HCT116 (cell line): ENCODE data around the gene KRTCAP2. TPM values are rescaled to one million over a fixed set of nuclear protein-coding genes. Genes with fewer than 3 reads are reported as not detected.

Experiments used
- ATAC-seq: fragments of 200-7000 bp; cut with Tn5 transposase; 2 replicates; pipeline ENCODE4 v1.9.1; 2020; ENCODE audit warnings: mild to moderate bottlenecking, moderate library complexity
- BruUV-seq: library from RNA; stranded (reverse); fragments of 400-500 nt; replicated peaks from 2 replicates; lab custom pipeline; 2021; lab: Mats Ljungman, UMichigan
- CTCF ChIA-PET: fragments of 300-600 bp; sonication (Branson Sonifier 250); formaldehyde crosslinking; loops from one replicate; lab custom pipeline; 2021; ENCODE audit warnings: antibody characterized with exemption; lab: Charles Lee
- POLR2A ChIA-PET: fragments of 300-600, 350-600 bp; sonication (Branson Sonifier 250); formaldehyde crosslinking; loops from one replicate; lab custom pipeline; 2021; ENCODE audit warnings: antibody characterized with exemption; lab: Charles Lee
- RAD21 ChIA-PET, 2 experiments: fragments of 300-600 bp; sonication (Branson Sonifier 250); formaldehyde crosslinking; loops; one replicate each; lab custom pipeline; 2023; ENCODE audit warnings: low total read pairs in 2 of 2; ENCODE audit not compliant: uncharacterized antibody in 2 of 2, unreplicated experiment in 2 of 2, low non-redundant PET in 1 of 2; lab: Charles Lee
- DNase-seq: peaks from one replicate; pipeline ENCODE4 v3.0.0-alpha.2; 2010; ENCODE audit warnings: low read depth, low spot score
- H2AFZ ChIP-seq: fragments of 200-600 bp; shearing (Covaris generic), sonication (generic); 2 replicates; pipeline ENCODE4 v1.6.1; 2017; ENCODE audit warnings: low read depth, mixed run types, mixed read lengths, antibody characterized with exemption, low read length; ENCODE audit not compliant: poor library complexity, severe bottlenecking
- H3K27ac ChIP-seq: 2 replicates; pipeline ENCODE4 v1.5.1; 2012; ENCODE audit warnings: low read depth, low read length
- H3K27me3 ChIP-seq: fragments of 200-600 bp; sonication (generic); 2 replicates; pipeline ENCODE4 v1.6.1; 2016; ENCODE audit warnings: mixed run types, low read length, mixed read lengths; ENCODE audit not compliant: insufficient read depth
- H3K36me3 ChIP-seq, 2 experiments: fragments of 200-500 bp in 1 of 2; fragments of 200-600 bp in 1 of 2; sonication (Bioruptor generic) in 1 of 2; sonication (generic) in 1 of 2; 2 replicates each; pipeline versions ENCODE4 v1.5.1 to v1.6.1; 2014 to 2016; ENCODE audit warnings: low read length in 2 of 2, inconsistent platforms in 1 of 2, mixed read lengths in 1 of 2, mixed run types in 1 of 2; ENCODE audit not compliant: insufficient read depth in 2 of 2, control insufficient read depth in 1 of 2
- H3K4me1 ChIP-seq, 2 experiments: fragments of 200-600 bp in 1 of 2; sonication (generic) in 1 of 2; 2 replicates each; pipeline versions ENCODE4 v1.5.1 to v1.6.1; 2012 to 2017; ENCODE audit warnings: low read length in 2 of 2, inconsistent platforms in 1 of 2, mild to moderate bottlenecking in 1 of 2, mixed read lengths in 1 of 2, mixed run types in 1 of 2, moderate library complexity in 1 of 2; ENCODE audit not compliant: insufficient read depth in 2 of 2, control insufficient read depth in 1 of 2
- H3K4me2 ChIP-seq: fragments of 200-600 bp; sonication (generic); 2 replicates; pipeline ENCODE4 v1.6.1; 2017; ENCODE audit warnings: mixed run types, low read length, mixed read lengths
- H3K4me3 ChIP-seq, 2 experiments: fragments of 200-600 bp in 1 of 2; sonication (generic) in 1 of 2; replicated peaks in 1 of 2; 2 replicates each; pipeline ENCODE4 v1.5.1; 2011 to 2016; ENCODE audit warnings: low read length in 2 of 2, control low read depth in 1 of 2, low read depth in 1 of 2, mild to moderate bottlenecking in 1 of 2, mixed read lengths in 1 of 2, mixed run types in 1 of 2
- H3K79me2 ChIP-seq: fragments of 200-600 bp; sonication (generic); 2 replicates; pipeline ENCODE4 v1.6.1; 2017; ENCODE audit warnings: mild to moderate bottlenecking, mixed run types, low read length, moderate library complexity, mixed read lengths; ENCODE audit not compliant: insufficient read depth
- H3K9ac ChIP-seq: fragments of 200-600 bp; sonication (generic); 2 replicates; pipeline ENCODE4 v1.6.1; 2016; ENCODE audit warnings: low read length, mixed read lengths
- H3K9me2 ChIP-seq: fragments of 200-600 bp; sonication (generic), shearing (Covaris generic); 2 replicates; pipeline ENCODE4 v1.6.1; 2017; ENCODE audit warnings: mixed run types, mild to moderate bottlenecking, moderate library complexity; ENCODE audit not compliant: insufficient read depth
- H3K9me3 ChIP-seq, 2 experiments: fragments of 200-500 bp in 1 of 2; fragments of 200-600 bp in 1 of 2; sonication (Bioruptor generic) in 1 of 2; sonication (generic) in 1 of 2; 2 replicates each; pipeline ENCODE4 v1.6.1; 2014 to 2017; ENCODE audit warnings: low read length in 2 of 2, mixed read lengths in 2 of 2, inconsistent platforms in 1 of 2, low read depth in 1 of 2, mild to moderate bottlenecking in 1 of 2, mixed run types in 1 of 2, moderate library complexity in 1 of 2; ENCODE audit not compliant: control insufficient read depth in 1 of 2, insufficient read depth in 1 of 2
- H4K20me1 ChIP-seq: fragments of 200-600 bp; sonication (generic), shearing (Covaris generic); 2 replicates; pipeline ENCODE4 v1.6.1; 2017; ENCODE audit warnings: mixed run types, mild to moderate bottlenecking, moderate library complexity; ENCODE audit not compliant: insufficient read depth
- CEBPB ChIP-seq: IDR thresholded peaks from 2 replicates; pipeline ENCODE4 v1.6.1; 2012; ENCODE audit warnings: low read depth
- EGR1 ChIP-seq: IDR thresholded peaks from 2 replicates; pipeline ENCODE4 v1.6.1; 2012; ENCODE audit warnings: low read depth
- ELF1 ChIP-seq: IDR thresholded peaks from 2 replicates; pipeline ENCODE4 v1.6.1; 2012; ENCODE audit warnings: low read depth, borderline replicate concordance
- EZH2phosphoT487 ChIP-seq: fragments of 200-600 bp; IDR thresholded peaks from 2 replicates; pipeline ENCODE4 v1.6.1; 2018; ENCODE audit warnings: antibody characterized with exemption, borderline replicate concordance
- FOSL1 ChIP-seq: IDR thresholded peaks from 2 replicates; pipeline ENCODE4 v1.6.1; 2012; ENCODE audit warnings: low read depth
- JUND ChIP-seq: IDR thresholded peaks from 2 replicates; pipeline ENCODE4 v1.6.1; 2012
- POLR2AphosphoS5 ChIP-seq: IDR thresholded peaks from 2 replicates; pipeline ENCODE4 v1.6.1; 2011; ENCODE audit warnings: mild to moderate bottlenecking, low read depth, low read length, moderate library complexity
- RAD21 ChIP-seq: IDR thresholded peaks from 2 replicates; pipeline ENCODE4 v1.6.1; 2012; ENCODE audit warnings: low read depth, mild to moderate bottlenecking
- REST ChIP-seq: IDR thresholded peaks from 2 replicates; pipeline ENCODE4 v1.6.1; 2012; ENCODE audit warnings: low read depth
- SP1 ChIP-seq: IDR thresholded peaks from 2 replicates; pipeline ENCODE4 v1.6.1; 2012; ENCODE audit warnings: low read depth
- TCF7L2 ChIP-seq: IDR thresholded peaks from 2 replicates; pipeline ENCODE4 v1.7.0; 2011; ENCODE audit warnings: borderline replicate concordance, inconsistent platforms; ENCODE audit not compliant: insufficient read depth, insufficient read length; ENCODE audit errors: extremely low read depth
- YY1 ChIP-seq: IDR thresholded peaks from 2 replicates; pipeline ENCODE4 v1.6.1; 2011; ENCODE audit warnings: low read length, low read depth, moderate library complexity, mild to moderate bottlenecking; ENCODE audit not compliant: insufficient replicate concordance; ENCODE audit errors: extremely low read depth
- ZNF274 ChIP-seq: fragments of 200-500 bp; sonication (Bioruptor generic); IDR thresholded peaks from 2 replicates; pipeline ENCODE4 v1.6.1; 2014; ENCODE audit warnings: mild to moderate bottlenecking, low read depth, low read length, inconsistent platforms
- intact Hi-C: fragments of 100-400 bp; cut with micrococcal nuclease; formaldehyde crosslinking; loops from 2 replicates; pipeline ENCODE4 v1.10.0; 2022
- total RNA-seq: library from RNA; stranded (reverse); gene quantifications from one replicate; pipeline ENCODE4 v1.2.1, GENCODE V29; 2021; ENCODE audit not compliant: unreplicated experiment
- TF ChIP-seq, protein P1 (sequence below), 3 experiments: fragments of 200-600 bp in 1 of 3; sonication (generic) in 1 of 3; IDR thresholded peaks in 2 of 3; conservative IDR thresholded peaks in 1 of 3; 2 replicates each; pipeline ENCODE4 v1.5.1; 2012 to 2017; ENCODE audit warnings: low read depth in 2 of 3, low read length in 2 of 3, antibody characterized with exemption in 1 of 3, borderline replicate concordance in 1 of 3, control low read depth in 1 of 3, mild to moderate bottlenecking in 1 of 3, mixed read lengths in 1 of 3, mixed run types in 1 of 3, moderate library complexity in 1 of 3; ENCODE audit not compliant: insufficient read depth in 1 of 3
- TF ChIP-seq, protein P2 (sequence below): IDR thresholded peaks from 2 replicates; pipeline ENCODE4 v1.6.1; 2012
- TF ChIP-seq, protein P3 (sequence below): IDR thresholded peaks from 2 replicates; pipeline ENCODE4 v1.6.1; 2011; ENCODE audit warnings: mild to moderate bottlenecking, low read length, moderate library complexity; ENCODE audit not compliant: insufficient replicate concordance; ENCODE audit errors: extremely low read depth

Gene KRTCAP2
- total RNA-seq, 1 experiment from 2014 or later, result 143 TPM

DNA sequence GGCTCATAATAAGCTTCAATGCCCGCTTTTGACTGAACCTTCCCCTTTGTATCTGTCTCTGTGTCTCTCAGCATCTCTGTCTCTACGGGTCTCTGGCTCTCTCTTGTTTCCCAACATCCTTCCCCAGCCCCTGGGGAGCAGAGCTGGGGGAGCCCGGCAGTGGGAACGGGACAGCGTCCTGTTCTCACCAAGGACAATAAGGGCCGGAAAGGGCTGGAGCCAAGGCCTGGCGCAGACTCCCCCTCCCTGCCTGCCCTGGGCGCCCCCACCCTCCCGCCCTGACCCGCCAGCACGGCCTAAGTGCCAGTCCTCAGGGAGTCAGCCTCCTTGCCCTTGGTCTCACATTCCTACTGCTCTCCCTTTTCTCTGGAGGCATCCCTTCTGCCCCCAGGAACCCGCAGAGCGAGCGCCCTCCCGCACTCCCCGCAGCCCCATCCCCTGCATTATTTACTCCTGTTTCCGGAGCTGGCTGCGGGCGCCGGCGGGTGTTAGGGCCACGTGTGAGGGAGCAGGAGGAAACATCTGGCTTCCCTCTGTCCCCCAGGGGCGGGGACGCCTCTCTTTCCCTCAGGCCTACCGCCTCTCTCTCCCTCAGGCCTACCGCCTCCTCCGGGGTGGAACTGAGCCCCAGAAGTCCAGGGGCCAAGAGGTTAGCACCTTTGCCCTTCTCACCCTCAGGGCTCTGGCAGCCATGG is 6.5 kb downstream of the KRTCAP2 start:
- no TSS peak for BruUV-seq
- RAD21 ChIA-PET, result interaction anchor here (0.6 to 1.7 kb wide), 8 partner anchors 26 to 81 kb away, joined by 4 to 35 read pairs (median 6); partner anchors contain the start of genes DPM3 (in 1 of the 2) and SLC50A1 (in 1 of the 2)
- no peak for TF ChIP-seq EZH2phosphoT487
- TF ChIP-seq EGR1, result no peak
- no peak for TF ChIP-seq POLR2AphosphoS5
- TF ChIP-seq REST, result no peak
- TF ChIP-seq TCF7L2, result no peak
- no peak for TF ChIP-seq SP1
- no peak for TF ChIP-seq RAD21
- TF ChIP-seq, protein P1, sequence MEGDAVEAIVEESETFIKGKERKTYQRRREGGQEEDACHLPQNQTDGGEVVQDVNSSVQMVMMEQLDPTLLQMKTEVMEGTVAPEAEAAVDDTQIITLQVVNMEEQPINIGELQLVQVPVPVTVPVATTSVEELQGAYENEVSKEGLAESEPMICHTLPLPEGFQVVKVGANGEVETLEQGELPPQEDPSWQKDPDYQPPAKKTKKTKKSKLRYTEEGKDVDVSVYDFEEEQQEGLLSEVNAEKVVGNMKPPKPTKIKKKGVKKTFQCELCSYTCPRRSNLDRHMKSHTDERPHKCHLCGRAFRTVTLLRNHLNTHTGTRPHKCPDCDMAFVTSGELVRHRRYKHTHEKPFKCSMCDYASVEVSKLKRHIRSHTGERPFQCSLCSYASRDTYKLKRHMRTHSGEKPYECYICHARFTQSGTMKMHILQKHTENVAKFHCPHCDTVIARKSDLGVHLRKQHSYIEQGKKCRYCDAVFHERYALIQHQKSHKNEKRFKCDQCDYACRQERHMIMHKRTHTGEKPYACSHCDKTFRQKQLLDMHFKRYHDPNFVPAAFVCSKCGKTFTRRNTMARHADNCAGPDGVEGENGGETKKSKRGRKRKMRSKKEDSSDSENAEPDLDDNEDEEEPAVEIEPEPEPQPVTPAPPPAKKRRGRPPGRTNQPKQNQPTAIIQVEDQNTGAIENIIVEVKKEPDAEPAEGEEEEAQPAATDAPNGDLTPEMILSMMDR (IDR thresholded peaks at IDR 0.05 in 2 of 3, conservative IDR thresholded peaks at IDR 0.05 in 1 of 3; ENCODE audit: borderline replicate concordance in 1 of 3, insufficient read depth in 1 of 3, low read depth in 2 of 3, low read length in 2 of 3), result no peak
- no peak for TF ChIP-seq ELF1
- TF ChIP-seq YY1, result no peak
- TF ChIP-seq, protein P2, sequence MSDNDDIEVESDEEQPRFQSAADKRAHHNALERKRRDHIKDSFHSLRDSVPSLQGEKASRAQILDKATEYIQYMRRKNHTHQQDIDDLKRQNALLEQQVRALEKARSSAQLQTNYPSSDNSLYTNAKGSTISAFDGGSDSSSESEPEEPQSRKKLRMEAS, result no peak
- no peak for TF ChIP-seq CEBPB
- TF ChIP-seq ZNF274, result no peak
- no peak for TF ChIP-seq JUND
- TF ChIP-seq FOSL1, result no peak
- TF ChIP-seq, protein P3, sequence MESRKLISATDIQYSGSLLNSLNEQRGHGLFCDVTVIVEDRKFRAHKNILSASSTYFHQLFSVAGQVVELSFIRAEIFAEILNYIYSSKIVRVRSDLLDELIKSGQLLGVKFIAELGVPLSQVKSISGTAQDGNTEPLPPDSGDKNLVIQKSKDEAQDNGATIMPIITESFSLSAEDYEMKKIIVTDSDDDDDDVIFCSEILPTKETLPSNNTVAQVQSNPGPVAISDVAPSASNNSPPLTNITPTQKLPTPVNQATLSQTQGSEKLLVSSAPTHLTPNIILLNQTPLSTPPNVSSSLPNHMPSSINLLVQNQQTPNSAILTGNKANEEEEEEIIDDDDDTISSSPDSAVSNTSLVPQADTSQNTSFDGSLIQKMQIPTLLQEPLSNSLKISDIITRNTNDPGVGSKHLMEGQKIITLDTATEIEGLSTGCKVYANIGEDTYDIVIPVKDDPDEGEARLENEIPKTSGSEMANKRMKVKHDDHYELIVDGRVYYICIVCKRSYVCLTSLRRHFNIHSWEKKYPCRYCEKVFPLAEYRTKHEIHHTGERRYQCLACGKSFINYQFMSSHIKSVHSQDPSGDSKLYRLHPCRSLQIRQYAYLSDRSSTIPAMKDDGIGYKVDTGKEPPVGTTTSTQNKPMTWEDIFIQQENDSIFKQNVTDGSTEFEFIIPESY, result no peak
- TF ChIP-seq, all 23 proteins: peak for 0
- H3K79me2 ChIP-seq, result peaks cover 11% of the 10 kb centered on the region
- H3K9ac ChIP-seq, result no peak overlapping the region
- no peaks in the 10 kb centered on the region for H4K20me1 ChIP-seq
- no peak for DNase-seq
- POLR2A ChIA-PET, result interaction anchor here (0.8 to 1.5 kb wide), 4 partner anchors 14 to 91 kb away, joined by 3 to 7 read pairs (median 5); no protein-coding TSS in a partner anchor
- peaks cover 2 to 7% of the 10 kb centered on the region in 2 experiments; a peak in 3 of 4 replicates for H3K36me3 ChIP-seq
- no peak overlapping the region for H3K27ac ChIP-seq
- no peaks in the 10 kb centered on the region for H3K9me3 ChIP-seq
- no peak overlapping the region for H2AFZ ChIP-seq
- H3K4me2 ChIP-seq, result peak overlapping the region; percentile 94; the same call in 1 of the 2 replicates
- intact Hi-C loops, result loop anchor here (1.0 to 5.0 kb wide), 3 partner anchors 32 to 75 kb away; partner anchors contain the start of gene SLC50A1
- no peak overlapping the region for H3K4me3 ChIP-seq
- no peaks in the 10 kb centered on the region for H3K9me2 ChIP-seq
- H3K27me3 ChIP-seq, result no peaks in the 10 kb centered on the region
- CTCF ChIA-PET, result interaction anchor here (0.6 to 3.1 kb wide), 28 partner anchors 8 to 165 kb away, joined by 3 to 163 read pairs (median 4); partner anchors contain the start of genes ADAM15, EFNA4 and SLC50A1
- ATAC-seq, result no peak
- H3K4me1 ChIP-seq, result peaks cover 2 to 11% of the 10 kb centered on the region in 2 experiments; a peak in 1 of 4 replicates
